Neural cell (in vitro differentiated cells): ENCODE results near the gene SARS2.

Experiments used
- EZH2 ChIP-seq: fragments of 200-600, 300-800 bp; shearing (Covaris generic), sonication (generic); IDR thresholded peaks from 2 replicates; pipeline ENCODE4 v1.6.1; 2014; ENCODE audit warnings: antibody characterized with exemption, low read length, borderline replicate concordance, mild to moderate bottlenecking; ENCODE audit not compliant: insufficient read depth, poor library complexity, severe bottlenecking
- TAF1 ChIP-seq: IDR thresholded peaks from 2 replicates; pipeline ENCODE4 v1.6.1; 2012; ENCODE audit warnings: low read depth

DNA sequence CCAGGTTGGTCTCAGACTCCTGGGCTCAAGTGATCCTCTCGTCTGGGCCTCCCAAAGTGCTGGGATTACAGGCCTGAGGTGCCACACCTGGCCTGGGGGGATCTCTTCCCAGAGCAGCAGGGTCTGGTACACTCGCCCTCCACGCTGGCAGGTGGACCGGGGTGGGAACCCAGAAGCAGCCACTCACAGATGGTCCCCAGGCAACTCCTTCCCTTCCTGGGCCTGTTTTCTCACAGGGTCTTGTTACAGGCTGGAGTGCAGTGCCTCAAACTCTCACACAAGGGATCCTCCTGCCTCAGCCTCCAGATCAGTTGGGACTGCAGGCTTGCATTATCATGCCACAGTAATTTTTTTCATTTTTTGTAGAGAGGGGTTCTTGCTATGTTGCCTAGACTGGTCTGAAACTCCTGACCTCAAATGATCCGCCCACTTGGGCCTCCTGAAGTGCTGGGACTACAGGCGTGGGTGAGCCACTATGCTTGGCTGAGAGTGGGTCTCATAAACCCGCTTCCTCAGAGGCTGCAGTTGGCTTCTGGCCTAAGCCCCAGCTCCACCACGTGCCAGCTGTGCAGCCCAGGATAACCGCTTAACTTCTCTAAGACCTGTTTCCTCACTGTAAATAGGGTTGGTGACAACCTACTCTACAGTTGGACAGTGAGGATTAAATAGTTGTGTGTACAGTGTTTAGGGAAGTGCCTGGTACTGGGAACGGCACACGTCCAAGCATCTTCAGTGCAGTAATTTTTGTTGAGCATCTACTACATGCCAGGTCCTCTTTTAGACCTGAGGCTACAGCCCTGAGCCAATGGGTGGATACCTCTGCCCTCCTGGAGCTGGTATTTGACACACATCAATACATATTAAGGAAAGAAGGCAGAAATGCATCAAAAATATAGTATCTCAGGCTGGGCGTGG lies 17.7 kb downstream of the SARS2 start:
- no peak for TF ChIP-seq TAF1
- TF ChIP-seq EZH2 = no peak
